Spleen (tissue), 11 donors: ENCODE results near the gene SPIRE1. TPM values are rescaled to one million over a fixed set of nuclear protein-coding genes. Genes with fewer than 3 reads are reported as not detected.

Experiments used
- DNase-seq: peaks from one replicate; pipeline ENCODE4 v3.0.0-alpha.2; 2020
- H3K27ac ChIP-seq, 8 donors: fragments of 200-600 bp; sonication (generic) in 7 of 8; 1 replicate in 4 of 8; 2 replicates in 4 of 8; pipeline versions ENCODE4 v1.5.0 to v1.8.0; 2016 to 2021; ENCODE audit warnings: inconsistent platforms in 4 of 8, mild to moderate bottlenecking in 4 of 8, moderate library complexity in 1 of 8
- H3K27me3 ChIP-seq, 7 donors: fragments of 200-600 bp; sonication (generic) in 6 of 7; replicated peaks in 1 of 7; 1 replicate in 4 of 7; 2 replicates in 3 of 7; pipeline versions ENCODE4 v1.5.0 to v1.8.0; 2016 to 2021; ENCODE audit warnings: inconsistent platforms in 3 of 7, mild to moderate bottlenecking in 1 of 7
- H3K36me3 ChIP-seq, 6 donors: fragments of 200-600 bp; sonication (generic) in 5 of 6; 1 replicate in 4 of 6; 2 replicates in 2 of 6; pipeline versions ENCODE4 v1.5.0 to v1.8.0; 2016 to 2021; ENCODE audit warnings: inconsistent platforms in 2 of 6
- H3K4me1 ChIP-seq, 6 donors: fragments of 200-600 bp; sonication (generic) in 5 of 6; 1 replicate in 3 of 6; 2 replicates in 3 of 6; pipeline versions ENCODE4 v1.5.0 to v1.8.0; 2016 to 2021; ENCODE audit warnings: inconsistent platforms in 3 of 6
- H3K4me3 ChIP-seq, 8 donors: fragments of 200-600 bp; sonication (generic) in 7 of 8; 1 replicate in 4 of 8; 2 replicates in 4 of 8; pipeline versions ENCODE4 v1.5.0 to v1.8.0; 2016 to 2021; ENCODE audit warnings: inconsistent platforms in 4 of 8, mild to moderate bottlenecking in 4 of 8, moderate library complexity in 2 of 8
- H3K9me3 ChIP-seq, 8 donors: fragments of 200-600 bp; sonication (generic) in 7 of 8; 1 replicate in 4 of 8; 2 replicates in 4 of 8; pipeline versions ENCODE4 v1.5.0 to v1.8.0; 2016 to 2021; ENCODE audit warnings: inconsistent platforms in 4 of 8
- POLR2A ChIP-seq, 3 donors: fragments of 450-650 bp; IDR thresholded peaks; one replicate each; pipeline ENCODE4 v1.5.1; 2017; ENCODE audit warnings: antibody characterized with exemption in 3 of 3, mild to moderate bottlenecking in 1 of 3
- POLR2AphosphoS5 ChIP-seq, 3 donors: sonication (generic); formaldehyde crosslinking; IDR thresholded peaks; one replicate each; pipeline ENCODE4 v1.5.1; 2017; ENCODE audit warnings: antibody characterized with exemption in 3 of 3
- WGBS, 5 donors: extraction: QIAGEN DNeasy Blood & Tissue Kit in 3 of 5; methylation state at CpG; one replicate each; pipeline versions ENCODE4 v1.1.5 to v1.1.7; 2013 to 2018; 5-methylcytosine and 5-hydroxymethylcytosine counted together
- intact Hi-C: fragments of 100-400 bp; cut with DNase I; formaldehyde crosslinking; loops from one replicate; pipeline ENCODE4 v1.15.0; 2023; ENCODE audit warnings: low total_unique reads
- polyA plus RNA-seq, 3 donors: library from polyadenylated mRNA; stranded (reverse); fragments of 200-250 nt; gene quantifications; one replicate each; pipeline ENCODE4 v1.2.1, GENCODE V29; 2013
- total RNA-seq, 7 donors: library from RNA; depleted of rRNA in 3 of 7; stranded (reverse); fragments of >200 nt in 3 of 7; fragmentation: NEBNext Ultra II Directional in 4 of 7; extraction: Animal tissue kit (Norgen Biotek cat#: 25700) in 4 of 7; gene quantifications; one replicate each; pipeline versions ENCODE4 v1.1.0 to v1.2.1, GENCODE V29; 2016 to 2021
- TF ChIP-seq, protein P1 (sequence below), 11 experiments: fragments of 200-600 bp in 7 of 11; fragments of 450-650 bp in 4 of 11; sonication (generic) in 4 of 11; IDR thresholded peaks in 8 of 11; conservative IDR thresholded peaks in 3 of 11; 1 replicate in 7 of 11; 2 replicates in 4 of 11; pipeline versions ENCODE4 v1.4.0 to v1.8.0; 2016 to 2021; ENCODE audit warnings: antibody characterized with exemption in 11 of 11, inconsistent platforms in 4 of 11, mild to moderate bottlenecking in 1 of 11
- donor health status: healthy with polysubstance abuse.
- donor health status: DM: no; HTN: no; CAD: no; lungs with moderate emphysema.
- donor health status: DM: no; HTN: no; CAD: no.
- donor health status: Bipolar disorder and iron deficiency.
- donor health status: healthy.
- donor health status: DM: no; HTN: no; CAD: no.
- donor health status: DM: yes; HTN: yes; CAD: no.

SPIRE1 gene
- total and polyA plus RNA-seq, 10 donors = 1.4 to 19.4 (median 11.1) TPM

- no peak overlapping the region for H3K27ac ChIP-seq
- peak; percentile 17 for DNase-seq
Measured at GRCh38 chr18:12405066-12405465, 252.8 kb downstream of the SPIRE1 start.

DNA sequence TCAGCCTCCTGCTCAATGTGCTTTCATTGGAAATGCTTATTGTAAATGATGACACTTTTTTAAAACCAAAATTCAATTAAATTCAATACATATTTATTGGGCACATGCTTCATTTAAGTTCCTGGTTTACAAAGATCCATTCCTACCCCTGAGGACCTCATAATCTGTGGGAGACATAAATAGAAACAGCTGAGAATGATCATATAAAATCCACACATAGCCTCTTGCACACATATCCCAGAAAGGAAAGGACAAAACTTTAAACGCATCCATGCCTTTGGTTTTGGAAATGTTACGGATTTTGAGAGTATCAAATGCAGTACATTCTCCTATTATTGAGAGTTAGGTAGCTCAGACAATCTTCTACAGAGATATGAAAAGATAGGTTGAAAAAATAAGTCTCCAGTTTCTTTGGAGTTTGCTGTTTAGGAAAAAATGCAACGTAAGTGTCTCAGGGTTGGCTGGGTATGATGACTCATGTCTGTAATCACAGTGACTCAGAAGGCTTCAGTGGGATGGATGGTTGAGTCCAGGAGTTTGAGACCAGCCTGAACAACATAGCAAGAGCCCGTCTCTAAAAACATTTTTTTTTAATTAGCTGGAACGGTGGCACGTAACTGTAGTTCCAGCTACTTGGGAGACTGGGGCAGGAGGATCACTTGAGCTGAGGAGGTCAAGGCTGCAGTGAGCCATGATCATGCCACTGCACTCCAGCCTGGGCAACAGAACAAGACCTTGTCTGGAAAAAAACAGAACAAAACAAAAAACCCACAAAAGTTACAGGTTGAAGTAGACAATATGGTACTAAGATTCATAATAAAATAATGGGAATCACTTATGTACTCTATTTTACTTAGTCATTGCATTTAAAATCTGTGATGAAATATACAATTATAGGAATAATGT lies 254.1 kb downstream of the SPIRE1 start:
- WGBS, 5 donors = 64 to 77% (median 70%) methylated on average over 6 of the region's 6 CpGs
- intact Hi-C loops = no loop called here
- TF ChIP-seq POLR2AphosphoS5 (IDR thresholded peaks at IDR 0.05) = no peak
- TF ChIP-seq, protein P1, sequence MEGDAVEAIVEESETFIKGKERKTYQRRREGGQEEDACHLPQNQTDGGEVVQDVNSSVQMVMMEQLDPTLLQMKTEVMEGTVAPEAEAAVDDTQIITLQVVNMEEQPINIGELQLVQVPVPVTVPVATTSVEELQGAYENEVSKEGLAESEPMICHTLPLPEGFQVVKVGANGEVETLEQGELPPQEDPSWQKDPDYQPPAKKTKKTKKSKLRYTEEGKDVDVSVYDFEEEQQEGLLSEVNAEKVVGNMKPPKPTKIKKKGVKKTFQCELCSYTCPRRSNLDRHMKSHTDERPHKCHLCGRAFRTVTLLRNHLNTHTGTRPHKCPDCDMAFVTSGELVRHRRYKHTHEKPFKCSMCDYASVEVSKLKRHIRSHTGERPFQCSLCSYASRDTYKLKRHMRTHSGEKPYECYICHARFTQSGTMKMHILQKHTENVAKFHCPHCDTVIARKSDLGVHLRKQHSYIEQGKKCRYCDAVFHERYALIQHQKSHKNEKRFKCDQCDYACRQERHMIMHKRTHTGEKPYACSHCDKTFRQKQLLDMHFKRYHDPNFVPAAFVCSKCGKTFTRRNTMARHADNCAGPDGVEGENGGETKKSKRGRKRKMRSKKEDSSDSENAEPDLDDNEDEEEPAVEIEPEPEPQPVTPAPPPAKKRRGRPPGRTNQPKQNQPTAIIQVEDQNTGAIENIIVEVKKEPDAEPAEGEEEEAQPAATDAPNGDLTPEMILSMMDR (IDR thresholded peaks at IDR 0.05 in 8 of 11, conservative IDR thresholded peaks at IDR 0.05 in 3 of 11) = no peak
- Histone ChIP-seq H3K4me1 (peaks cover 0 to 26% (median 20%) of the 10 kb centered on the region in 6 donors), H3K9me3 (no peaks in the 10 kb centered on the region), H3K27ac (no peak overlapping the region), H3K36me3 (no peaks in the 10 kb centered on the region), H3K4me3 (no peak overlapping the region), H3K27me3 (peaks cover 0 to 89% (median 3%) of the 10 kb centered on the region in 7 donors)
- peak; percentile 6 for DNase-seq

More at GRCh38 chr18:12405066-12405465, 252.8 kb downstream of the SPIRE1 start:
- peaks cover 0 to 79% (median 3%) of the 10 kb centered on the region in 7 donors for H3K27me3 ChIP-seq
- no peak overlapping the region for H3K4me3 ChIP-seq
- H3K9me3 ChIP-seq = no peaks in the 10 kb centered on the region
- WGBS, 5 donors = 82 to 89% (median 87%) methylated on average over 3 of the region's 3 CpGs
- H3K36me3 ChIP-seq = no peaks in the 10 kb centered on the region
- intact Hi-C loops = no loop called here
- TF ChIP-seq, protein P1 (IDR thresholded peaks at IDR 0.05 in 8 of 11, conservative IDR thresholded peaks at IDR 0.05 in 3 of 11) = no peak
- no peak for TF ChIP-seq POLR2A (IDR thresholded peaks at IDR 0.05)
- no peak for TF ChIP-seq POLR2AphosphoS5 (IDR thresholded peaks at IDR 0.05)
- H3K4me1 ChIP-seq = peaks cover 0 to 26% (median 20%) of the 10 kb centered on the region in 6 donors

DNA sequence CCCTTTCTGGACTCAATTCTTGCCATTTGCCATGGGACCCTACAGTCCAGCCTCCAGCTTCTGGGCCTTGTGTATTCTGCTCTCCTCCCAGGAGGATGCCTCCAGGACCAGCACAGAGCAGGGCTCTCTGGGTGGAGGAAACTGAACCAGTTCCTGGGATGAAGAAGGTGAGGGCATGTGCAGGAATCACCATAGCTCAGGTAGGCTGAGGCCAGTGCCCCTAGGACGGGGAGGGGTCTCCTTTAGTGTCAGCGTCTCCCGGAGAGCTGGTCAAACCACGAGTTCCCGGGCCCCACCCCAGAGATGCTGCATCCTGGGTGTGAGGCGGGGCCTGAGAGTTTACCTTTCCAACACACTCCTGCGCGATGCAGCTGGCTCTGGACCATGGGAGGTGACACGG lies 256.0 kb downstream of the SPIRE1 start:
- Histone ChIP-seq H3K4me1 (peaks cover 0 to 8% (median 5%) of the 10 kb centered on the region in 6 donors), H3K4me3 (no peak overlapping the region), H3K27ac (no peak overlapping the region), H3K9me3 (no peaks in the 10 kb centered on the region), H3K27me3 (peaks cover 0 to 78% (median 3%) of the 10 kb centered on the region in 7 donors), H3K36me3 (no peaks in the 10 kb centered on the region)
- TF ChIP-seq POLR2A (IDR thresholded peaks at IDR 0.05) (no peak), POLR2AphosphoS5 (IDR thresholded peaks at IDR 0.05) (no peak)
- TF ChIP-seq, protein P1 (IDR thresholded peaks at IDR 0.05 in 8 of 11, conservative IDR thresholded peaks at IDR 0.05 in 3 of 11) = no peak
- DNase-seq = peak; percentile 57
- intact Hi-C loops = no loop called here
- WGBS, 5 donors = 74 to 87% (median 83%) methylated on average over 7 to 9 of the region's 9 CpGs

DNA sequence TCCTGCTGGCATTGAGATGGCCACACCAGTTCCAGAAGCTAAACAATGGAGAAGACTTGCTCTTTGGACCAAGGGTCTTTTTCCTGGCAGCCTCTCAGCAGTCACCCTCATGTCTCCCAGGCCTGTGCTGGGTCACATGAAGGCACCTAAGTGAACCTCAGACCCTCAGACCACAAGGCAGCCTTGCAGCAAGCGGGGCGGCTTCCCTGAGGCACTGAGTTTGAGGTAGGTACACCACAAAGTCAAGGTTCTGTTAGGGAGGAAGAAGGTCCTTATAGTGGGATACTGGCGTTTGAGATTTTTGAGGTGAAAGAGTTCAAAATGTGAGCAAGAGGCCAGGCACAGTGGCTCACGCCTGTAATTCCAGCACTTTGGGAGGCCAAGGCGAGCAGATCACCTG lies 258.7 kb downstream of the SPIRE1 start:
- Histone ChIP-seq H3K9me3 (no peaks in the 10 kb centered on the region), H3K36me3 (no peaks in the 10 kb centered on the region), H3K27ac (no peak overlapping the region), H3K4me3 (no peak overlapping the region), H3K4me1 (no peaks in the 10 kb centered on the region), H3K27me3 (peaks cover 0 to 64% (median 0%) of the 10 kb centered on the region in 7 donors)
- peak; percentile 18 for DNase-seq
- intact Hi-C loops = no loop called here
- TF ChIP-seq POLR2AphosphoS5 (IDR thresholded peaks at IDR 0.05) = no peak
- TF ChIP-seq, protein P1 (IDR thresholded peaks at IDR 0.05 in 8 of 11, conservative IDR thresholded peaks at IDR 0.05 in 3 of 11) = no peak
- no peak for TF ChIP-seq POLR2A (IDR thresholded peaks at IDR 0.05)
- 78 to 95% (median 89%) methylated on average over 5 of the region's 5 CpGs for WGBS, 5 donors
